DMS114 treated with DMSO at 0.1 percent for 48 hours (cell line): ENCODE measurements around the gene CINP.
"Not testable (repeated sequence)": the region's sequence is repeated elsewhere in the genome, so short reads cannot be mapped to it uniquely, and the experiment has no call there.

Experiments used
- DNase-seq: peaks from one replicate; lab custom pipeline; 2025; ENCODE audit not compliant: unreplicated experiment; lab: John Stamatoyannopoulos, UW

The CINP gene

DNA sequence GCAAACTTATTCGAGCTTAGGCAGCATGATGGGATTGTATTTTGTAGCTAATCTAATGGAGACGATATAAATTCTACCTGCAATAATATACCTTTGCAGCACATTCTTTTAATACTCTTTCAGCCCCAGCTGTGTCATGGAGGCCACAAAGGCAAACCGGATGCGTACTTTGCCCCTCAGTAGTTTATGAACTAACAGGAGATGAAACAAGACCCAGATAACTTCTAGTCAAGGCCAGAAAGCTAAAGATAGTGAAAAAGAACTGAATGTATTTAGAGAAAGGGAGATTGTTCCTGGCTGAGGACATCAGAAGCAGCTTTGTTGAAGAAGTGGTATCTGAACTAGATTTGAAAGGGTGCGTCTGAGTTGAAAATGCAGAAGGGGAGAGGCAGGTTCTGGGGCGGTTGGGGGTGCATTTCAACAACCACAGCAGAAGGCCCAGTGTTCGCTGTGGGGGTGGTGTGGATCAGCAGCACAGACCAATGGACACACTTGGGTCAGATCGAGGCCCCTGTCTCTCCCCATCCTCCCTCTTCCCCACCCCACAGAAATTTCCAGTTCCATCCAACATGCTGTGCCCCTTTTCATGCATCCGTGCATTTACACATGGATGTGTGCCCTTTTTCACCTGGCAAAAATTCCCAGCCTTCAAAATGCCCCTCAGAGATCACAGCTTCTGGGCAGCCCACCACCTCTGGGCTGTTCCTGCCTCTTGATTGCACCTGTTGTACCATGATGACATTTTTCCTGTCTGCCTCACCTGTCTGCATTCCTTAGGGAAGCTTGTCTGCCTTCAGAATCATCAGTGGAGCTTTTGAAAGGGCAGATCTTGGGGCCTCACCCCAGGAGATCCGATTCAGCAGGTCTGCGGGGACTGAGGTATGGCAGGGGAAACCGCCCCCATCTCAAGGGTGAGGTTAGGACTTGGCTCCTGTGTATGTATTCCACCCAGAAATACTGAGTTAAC is 41.0 kb downstream of the CINP start:
- no peak for DNase-seq

DNA sequence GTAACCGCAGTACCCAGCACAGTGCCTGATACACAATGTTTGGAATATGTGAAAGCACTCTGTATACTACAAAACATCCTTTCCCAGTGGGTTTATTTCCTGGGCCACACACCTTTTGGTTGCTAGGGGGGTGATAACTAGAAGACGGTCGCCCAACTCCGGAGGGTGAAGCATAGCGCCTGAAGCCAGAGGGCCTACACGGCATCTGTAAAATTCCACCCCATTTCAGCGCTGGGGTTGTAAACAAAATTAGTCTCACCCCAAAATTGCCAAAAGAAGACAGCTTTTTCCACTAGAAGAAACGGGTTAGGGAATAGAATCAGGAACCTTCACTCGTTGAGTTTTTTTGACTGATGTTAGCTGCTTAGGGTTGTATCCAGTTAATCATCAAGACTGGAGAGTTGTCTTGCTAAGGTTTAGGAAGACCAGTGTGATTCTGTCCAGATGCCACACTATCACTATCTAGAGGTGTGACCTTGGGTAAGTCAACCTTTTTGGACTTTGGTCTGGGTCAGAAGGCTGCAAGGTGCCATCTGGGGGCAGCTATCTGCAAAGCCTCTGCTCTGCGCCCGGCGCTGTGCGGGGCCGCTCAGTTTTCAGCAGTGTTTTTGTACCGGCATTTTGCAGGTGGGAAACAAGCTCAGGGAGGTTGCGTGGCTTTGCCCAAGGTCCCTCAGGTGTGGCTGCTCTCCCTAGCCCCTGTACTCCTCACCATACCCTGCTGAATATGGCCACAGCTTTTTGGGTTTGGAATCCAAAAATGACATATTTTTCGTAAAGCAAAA is 41.8 kb downstream of the CINP start:
- DNase-seq, result no peak

DNA sequence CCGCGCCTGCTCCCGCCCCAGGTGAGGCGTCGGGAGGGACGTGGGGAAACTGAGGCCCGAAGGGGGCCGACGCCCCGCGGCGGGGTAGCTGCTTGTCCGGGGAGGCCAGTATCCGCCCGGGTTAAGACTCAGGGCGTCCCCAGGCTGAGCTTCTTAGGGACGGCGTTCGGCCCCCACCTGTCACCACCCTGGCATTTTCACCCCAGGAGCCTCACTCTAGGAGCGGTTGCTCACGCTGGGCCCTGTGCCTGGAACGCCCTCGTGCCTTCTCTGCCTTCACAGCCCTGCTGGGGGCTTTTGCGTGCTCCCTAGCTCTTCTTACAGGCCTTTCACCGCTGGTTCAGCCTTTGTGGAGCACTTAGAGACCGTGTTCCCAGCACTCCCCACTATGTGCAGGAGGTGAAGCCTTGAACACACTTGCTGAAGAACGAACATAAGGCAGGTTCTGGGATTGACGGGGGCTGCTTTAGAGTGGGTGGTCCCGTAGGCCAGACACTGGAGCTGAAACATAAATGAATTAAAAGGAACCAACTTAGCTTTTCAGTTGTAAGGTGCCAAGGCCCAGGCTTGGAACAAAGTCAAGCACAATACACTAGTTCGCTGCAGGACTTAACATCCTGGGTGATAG is 42.5 kb downstream of the CINP start:
- peak; percentile 18 for DNase-seq

DNA sequence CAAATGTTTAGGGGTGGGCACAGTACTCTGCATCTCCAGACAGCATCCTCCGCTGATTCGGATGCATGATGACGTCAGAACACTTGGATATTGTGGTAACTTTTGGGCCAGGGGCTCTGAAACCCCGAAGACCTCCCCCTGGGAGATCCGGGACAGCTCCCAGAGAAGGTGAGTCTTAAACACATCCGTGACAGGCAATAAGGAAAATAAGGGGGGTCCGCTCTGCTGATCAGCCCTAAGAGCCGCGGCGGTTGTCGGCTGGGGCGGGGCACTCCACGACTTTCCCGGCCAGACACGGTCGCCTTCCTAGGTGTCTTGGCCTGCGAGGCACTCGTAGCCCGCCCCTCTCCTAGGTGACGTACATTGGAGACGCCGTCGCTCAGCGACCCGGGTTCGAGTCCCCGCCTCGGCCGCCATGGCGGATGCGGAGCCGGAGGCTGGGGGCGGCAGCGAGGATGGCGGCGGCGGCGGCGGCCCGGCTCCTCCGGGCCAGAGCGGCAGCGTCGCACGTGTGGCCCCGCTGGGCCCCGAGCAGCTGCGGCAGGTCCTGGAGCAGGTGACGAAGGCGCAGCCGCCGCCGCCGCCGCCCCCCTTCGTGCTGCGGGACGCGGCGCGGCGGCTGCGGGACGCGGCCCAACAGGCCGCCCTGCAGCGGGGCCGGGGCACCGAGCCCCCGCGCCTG is 43.2 kb downstream of the CINP start, which contains the start of gene ZNF839:
Gene ZNF839, plus strand, starts transcription at position 396 of the 682 bp plus-strand sequence. Its CDS starts 20 bp downstream, at position 416.
- peak; percentile 69 for DNase-seq

DNA sequence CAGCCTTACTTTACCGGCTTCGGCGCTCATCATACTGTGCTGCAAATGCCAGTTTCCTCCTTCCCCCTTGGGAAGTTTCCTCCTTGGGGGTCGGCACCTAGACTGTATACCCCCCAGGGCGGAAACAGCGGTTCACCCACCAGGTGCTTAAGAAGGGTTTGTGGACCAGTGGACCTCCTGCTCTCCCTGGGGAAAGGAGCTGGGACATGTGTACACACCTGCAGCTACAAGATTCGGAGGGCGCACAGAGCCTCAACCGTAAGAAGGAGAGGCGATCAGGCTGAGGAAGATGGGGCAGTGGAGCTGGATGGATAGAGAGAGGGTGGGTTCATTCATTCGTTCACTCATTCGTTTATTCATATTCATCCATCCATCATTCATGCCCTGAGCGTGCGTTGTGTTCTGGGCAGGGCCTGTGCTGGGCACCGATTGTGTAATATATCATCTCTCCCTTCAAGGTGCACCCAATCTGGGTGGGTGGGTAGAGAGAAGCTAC is 43.9 kb downstream of the CINP start:
- no peak for DNase-seq

DNA sequence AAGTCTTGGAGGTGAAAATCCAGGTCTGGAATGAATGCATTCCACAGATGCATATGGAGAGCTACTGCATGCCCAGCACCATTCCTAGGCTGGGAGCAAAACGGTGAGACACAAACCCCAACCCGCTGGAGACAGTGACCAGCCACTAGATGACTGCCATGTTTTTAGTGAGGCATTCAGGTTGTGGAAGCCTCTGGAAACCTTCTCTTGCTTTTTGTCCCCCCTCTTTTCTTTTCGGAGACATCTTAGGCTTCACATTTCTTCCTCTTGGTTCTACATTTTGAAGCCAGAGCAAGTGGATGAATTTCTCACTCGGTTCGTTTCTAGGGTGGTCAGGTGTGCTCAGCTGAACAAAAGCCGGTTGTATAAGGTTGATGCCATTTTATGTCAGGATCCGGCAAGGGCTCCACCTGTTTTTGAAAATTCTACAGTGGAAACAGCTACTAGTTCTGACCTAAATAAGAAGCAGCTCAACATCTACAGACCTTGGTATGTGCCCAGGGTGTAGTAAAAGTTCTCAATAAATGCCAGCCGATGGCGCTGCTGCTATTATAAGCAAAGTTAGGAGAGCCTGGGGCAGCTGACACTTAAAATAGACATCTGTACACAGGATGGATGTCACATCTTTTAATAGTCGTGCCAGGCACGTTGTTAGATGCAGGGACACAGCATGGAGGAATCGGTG is 45.0 kb downstream of the CINP start:
- DNase-seq, result peak; percentile 12

DNA sequence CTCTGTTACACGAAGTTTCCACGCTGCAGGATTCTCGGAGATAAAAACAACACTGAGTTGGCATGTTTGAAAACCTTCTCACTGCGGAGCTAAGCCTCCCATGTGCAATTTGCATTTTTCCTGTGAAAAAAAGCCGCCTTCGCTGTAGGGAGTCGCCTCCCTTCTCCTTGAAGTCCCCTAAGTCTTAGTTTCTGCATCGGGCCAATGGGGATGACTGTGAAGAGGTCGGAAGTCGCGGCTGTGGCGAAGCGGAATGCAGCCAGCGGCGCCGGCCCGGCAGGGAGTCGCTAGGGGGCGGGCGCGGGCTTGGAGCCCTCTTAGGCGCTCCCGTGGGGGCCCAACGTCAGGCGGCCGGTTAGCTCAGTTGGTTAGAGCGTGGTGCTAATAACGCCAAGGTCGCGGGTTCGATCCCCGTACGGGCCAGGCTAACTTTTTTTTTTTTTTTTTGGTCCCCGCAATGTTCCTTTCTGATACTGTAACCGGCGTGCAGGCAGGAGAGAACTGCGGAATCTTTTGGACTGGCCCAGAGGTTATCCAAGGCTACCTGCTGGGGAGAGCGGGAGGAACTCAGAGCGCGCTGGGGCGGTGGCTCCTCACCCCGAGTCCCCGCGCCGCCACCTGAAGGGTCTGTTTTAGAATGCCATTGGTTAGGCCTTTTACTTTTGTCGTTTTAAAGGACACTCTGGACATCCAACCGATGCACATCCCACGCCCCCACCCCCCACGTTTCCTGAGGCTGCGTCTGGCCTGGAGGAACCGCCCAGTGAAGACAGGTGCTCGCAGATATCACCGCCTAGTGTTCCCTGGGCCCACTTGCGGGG is 45.7 kb downstream of the CINP start:
- DNase-seq, result peak; percentile 75

DNA sequence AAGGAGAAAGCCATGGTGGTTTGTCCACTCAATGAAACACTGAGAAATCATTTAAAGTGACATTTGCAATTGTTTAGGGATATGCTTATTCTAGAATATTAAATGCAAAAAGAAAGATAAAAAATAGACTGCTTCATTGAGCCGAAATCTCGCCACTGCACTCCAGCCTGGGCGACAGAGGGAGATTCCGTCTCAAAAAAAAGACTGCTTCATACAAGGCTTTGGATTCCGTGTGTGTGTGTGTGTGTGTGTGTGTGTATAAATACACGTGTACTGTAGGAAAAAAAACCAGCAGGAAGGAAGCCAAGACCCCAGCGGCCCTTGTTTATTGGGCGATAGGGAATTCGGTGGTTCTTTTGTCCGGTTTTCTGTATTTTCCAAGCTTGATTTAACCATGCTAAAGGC is 46.4 kb downstream of the CINP start:
- peak; percentile 62 for DNase-seq

DNA sequence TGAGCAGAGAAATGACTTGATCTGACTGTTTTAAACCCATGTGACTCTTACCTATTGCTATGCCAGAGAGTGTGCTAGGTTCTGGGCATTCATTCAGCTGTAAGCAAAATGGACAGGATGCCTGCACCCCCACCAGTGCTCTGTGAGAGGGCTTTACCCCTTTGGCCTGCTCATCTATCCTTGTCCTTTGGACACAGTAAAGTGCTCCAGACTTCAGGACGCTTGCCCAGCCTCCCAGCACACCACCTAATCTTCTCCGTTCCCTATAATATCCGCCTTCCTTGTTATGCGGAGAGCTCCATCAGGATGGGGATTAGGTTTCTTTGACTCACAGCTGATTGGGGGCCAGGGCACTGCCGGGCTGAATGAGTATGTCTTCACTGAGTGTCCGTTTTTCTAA is 47.6 kb downstream of the CINP start:
- DNase-seq, result no peak

DNA sequence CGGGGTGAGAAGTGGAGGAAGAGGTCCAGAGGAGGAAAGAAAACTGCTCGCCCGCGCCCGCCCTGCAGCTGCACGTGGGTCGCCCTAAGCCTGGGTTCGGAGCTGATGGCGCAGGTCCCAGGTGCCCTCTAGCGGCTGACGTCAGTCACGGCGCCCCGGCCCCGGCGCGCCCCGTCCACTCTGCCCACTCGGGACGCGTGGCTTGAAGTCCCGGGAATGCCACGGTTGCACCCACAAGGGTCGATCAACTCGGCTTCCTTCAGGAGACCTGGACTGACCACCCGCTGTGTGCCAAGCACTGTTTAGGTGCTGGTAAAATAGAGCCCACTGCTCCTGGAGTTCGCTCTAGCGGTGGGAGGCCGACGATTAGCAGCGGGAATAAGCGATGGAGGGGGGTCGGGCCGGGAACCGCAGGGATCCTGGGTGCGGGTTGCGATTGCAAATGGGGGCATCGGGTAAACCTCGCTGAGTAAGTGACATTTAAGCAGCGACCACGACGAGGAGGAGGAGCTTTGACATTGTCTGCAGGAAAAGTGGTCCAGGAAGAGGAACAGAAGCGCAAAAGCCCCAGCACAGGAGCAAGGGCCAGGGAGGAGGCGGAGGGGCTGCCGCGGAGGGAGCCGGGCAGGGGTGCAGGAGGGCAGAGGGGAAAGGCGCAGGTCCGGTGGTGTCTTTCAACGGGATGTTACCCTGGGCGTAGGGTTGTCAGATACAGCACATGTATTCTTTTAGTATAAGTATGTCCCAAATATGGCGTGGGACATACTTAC is 48.3 kb downstream of the CINP start:
- peak; percentile 60 for DNase-seq

DNA sequence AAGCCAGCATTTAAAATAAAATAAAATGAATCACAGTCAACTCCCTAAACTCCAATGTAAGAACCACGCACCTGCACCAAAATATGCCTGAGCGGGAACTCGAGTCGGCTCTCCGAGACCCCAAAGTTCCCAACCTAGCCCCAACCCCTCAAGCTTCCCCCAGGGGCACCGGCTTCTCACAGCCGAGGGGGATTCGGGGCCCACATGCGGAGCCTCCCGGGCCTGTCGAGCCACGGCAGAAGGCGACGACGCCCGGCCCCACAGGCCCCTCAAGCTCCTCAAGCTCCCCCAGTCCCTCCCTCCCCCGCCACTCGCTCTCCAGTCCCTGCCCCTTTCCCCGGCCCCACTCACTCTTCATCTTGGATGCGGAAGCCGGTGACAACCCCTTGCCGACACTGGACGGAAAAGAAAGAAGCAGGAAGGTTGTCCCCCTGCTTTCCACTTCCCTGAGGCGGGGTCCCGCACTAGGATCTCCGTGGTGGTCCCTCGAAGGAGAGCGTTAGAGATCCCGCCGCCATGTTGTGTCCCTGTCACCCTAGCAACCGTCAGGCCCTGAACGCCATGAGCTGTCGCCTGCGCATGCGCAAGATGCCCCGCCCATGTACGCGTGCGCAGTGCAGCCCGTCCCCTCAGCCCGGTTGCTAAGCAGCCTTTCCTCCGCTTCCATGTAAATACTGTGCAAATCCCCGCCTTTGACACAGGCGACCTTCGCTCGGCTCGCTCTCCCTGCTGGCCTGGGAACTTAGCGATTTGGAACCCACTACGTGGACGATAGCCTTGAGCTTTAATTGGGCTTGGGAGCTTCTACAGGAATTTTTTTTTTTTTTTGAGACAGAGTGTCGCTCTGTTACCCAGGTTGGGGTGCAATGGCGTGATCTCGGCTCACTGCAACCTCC is 57.8 kb downstream of the CINP start, which contains the start of gene MOK:
Gene MOK, minus strand, starts transcription at position 554 of the 896 bp plus-strand sequence. Its CDS starts 196 bp downstream, at position 358.
- DNase-seq, result peak; percentile 85

DNA sequence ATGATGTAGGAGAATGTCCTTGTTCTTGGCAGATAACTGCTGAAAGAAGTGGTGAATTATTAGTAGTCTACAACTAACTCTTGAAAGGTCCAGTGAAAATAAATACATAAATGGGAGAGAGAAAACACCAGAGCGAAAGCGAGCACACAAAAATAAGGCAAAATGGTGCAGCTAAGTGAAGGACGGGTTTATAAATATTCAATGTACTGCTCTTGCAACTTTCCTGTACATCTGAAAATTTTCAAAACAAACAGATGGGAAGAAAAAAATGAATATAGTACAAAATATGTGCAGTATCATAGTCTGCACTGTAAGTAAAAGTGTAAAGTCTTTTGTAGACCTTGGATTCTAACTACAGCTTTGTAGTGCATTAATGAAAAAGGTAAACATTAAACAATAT is 59.0 kb downstream of the CINP start:
- DNase-seq, result no peak

DNA sequence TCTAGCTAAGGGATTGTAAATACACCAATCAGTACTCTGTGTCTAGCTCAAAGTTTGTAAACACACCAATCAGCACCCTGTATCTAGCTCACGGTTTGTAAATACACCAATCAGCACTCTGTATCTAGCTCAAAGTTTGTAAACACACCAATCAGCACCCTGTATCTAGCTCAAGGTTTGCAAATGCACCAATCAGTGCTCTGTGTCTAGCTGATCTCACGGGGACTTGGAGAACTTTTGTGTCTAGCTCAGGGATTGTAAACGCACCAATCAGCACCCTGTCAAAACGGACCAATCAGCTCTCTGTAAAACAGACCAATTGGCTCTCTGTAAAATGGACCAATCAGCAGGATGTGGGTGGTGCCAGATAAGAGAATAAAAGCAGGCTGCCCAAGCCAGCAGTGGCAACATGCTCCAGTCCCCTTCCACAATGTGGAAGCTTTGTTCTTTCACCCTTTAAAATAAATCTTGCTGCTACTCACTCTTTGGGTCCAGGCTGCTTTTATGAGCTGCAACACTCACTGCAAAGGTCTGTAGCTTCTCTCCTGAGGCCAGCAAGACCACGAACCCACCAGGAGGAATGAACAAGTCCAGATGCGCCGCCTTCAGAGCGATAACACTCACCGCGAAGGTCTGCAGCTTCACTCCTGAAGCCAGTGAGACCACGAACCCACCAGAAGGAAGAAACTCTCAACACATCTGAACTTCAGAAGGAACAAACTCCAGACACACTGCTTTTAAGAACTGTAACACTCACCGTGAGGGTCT is 64.2 kb downstream of the CINP start:
- DNase-seq, result not testable (repeated sequence)
